NOMO-1 treated with DMSO at 0.1 percent for 48 hours (cell line): ENCODE results near the gene FBXL7.

Experiments used
- DNase-seq: peaks from one replicate; lab custom pipeline; 2025; ENCODE audit not compliant: unreplicated experiment; lab: John Stamatoyannopoulos, UW

FBXL7 gene

DNA sequence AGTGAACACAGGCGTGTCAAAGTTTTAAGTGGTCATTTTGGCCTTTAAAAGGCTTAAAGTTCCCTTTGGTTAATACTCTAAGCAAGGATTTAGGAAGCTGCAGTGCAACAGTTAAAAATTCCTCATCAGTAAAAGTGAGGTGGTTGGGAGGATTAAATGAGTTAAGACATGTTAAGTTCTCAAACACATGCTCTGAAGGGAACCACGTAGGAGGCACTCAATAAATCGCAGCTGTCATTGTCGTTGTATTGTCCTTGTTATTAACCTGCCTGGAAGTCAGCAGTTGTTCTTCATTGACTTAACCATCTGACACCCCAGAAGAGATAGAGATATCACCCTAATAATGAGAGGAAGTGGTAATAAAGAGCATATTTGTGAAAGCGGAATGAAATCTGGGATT is 432.1 kb downstream of the FBXL7 start:
- DNase-seq: no peak

- DNase-seq: no peak
These were observed 433.6 kb downstream of the FBXL7 start for GRCh38 chr5:15933259-15934207.

DNA sequence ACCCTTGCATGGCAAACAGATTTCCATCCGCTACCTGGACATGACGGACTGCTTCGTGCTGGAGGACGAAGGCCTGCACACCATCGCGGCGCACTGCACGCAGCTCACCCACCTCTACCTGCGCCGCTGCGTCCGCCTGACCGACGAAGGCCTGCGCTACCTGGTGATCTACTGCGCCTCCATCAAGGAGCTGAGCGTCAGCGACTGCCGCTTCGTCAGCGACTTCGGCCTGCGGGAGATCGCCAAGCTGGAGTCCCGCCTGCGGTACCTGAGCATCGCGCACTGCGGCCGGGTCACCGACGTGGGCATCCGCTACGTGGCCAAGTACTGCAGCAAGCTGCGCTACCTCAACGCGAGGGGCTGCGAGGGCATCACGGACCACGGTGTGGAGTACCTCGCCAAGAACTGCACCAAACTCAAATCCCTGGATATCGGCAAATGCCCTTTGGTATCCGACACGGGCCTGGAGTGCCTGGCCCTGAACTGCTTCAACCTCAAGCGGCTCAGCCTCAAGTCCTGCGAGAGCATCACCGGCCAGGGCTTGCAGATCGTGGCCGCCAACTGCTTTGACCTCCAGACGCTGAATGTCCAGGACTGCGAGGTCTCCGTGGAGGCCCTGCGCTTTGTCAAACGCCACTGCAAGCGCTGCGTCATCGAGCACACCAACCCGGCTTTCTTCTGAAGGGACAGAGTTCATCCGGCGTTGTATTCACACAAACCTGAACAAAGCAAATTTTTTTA is 436.7 kb downstream of the FBXL7 start:
- DNase-seq: no peak

DNA sequence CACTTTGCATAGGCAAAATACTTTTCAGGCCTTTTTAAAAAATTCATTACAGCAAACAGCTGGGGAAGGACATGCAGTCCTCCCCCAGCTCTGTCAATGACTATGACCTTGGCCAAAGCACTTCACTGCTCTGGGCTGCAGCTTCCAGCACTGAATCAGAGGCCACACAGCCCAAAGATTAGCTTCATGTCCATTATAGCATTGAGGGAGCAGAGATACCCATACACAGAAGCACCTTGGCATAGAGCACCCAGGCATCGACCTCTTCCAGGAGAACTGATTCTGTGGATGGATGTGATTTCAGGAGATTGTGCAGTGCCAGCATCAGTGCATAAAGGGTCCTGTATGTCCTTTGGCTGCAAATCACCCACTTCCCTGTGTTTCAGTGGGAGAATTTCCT is 437.7 kb downstream of the FBXL7 start:
- DNase-seq: no peak

DNA sequence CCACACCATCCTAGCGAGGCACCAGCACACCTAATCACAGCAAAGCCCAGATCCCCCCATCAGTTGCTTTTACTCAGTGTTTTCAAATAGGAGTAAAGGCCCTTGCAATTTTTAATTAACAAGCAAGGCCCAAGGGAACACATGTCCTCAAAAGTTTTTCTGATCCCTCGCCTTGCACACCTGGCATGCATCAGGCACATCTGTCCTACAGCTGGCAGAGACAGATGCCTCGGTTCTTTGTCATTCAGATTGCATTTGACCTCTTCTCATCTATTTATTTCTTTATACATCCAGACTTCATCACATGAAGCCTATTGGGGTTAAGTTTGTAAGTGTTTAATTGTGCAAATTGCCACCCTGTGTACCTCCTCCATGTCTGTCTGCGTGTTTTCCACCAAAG is 438.2 kb downstream of the FBXL7 start:
- no peak for DNase-seq

DNA sequence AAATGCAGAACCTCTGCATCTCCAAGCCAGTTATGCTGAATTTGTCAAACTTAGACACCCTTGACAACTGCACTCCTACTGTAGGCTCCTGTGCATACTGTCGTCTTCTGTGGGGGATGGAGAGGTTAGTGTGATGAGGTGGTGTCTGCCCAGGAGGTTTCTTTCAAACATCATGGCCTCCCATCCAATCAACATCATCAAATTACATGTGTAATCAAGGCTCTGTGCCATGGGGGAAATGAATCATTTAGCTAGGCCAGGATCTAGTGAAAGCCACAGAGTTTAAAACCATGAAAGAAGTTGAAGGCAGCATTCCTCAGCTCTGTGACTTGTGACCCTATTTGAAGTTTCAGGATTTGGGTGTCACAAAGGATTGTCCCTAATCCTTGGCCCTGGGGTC is 439.0 kb downstream of the FBXL7 start:
- no peak for DNase-seq

DNA sequence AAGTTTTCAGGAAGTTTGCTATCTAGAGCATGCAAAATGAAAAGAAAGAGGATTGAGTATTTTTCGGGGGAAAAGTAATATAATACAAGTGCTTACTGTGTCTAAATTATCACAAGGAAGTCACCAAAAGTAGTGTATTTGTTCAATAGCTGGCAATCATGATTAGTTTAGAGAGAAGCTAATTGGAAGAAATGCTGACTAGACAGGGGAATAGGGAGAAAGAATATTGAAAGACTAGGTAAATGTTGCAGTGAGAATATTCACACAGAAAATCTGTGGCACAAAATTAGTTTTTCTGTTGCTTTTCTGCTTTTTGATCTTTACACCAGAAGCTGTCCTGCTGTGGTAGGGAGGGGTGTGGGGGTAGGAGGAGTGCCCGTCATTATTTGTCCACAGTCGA is 440.9 kb downstream of the FBXL7 start:
- no peak for DNase-seq

DNA sequence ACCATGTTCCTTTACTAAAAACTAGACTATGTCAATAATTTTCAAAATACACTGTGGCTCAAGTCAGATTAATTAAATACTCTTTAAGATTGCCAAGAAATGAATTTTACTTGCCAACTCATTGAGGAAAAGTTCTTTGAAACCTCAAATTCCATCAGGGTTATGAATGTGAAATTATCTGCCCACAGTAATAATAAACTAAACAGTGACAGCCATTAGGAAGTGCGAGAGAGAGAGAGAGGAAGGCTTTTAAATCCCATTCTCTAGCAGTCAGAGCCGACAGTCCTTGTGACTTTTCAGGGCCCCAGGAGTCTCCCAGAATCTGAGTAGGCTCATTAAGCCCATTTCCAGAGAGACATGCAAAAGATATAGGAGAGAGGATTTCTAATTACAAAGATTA is 443.5 kb downstream of the FBXL7 start:
- no peak for DNase-seq

- DNase-seq: no peak
These were observed 446.0 kb downstream of the FBXL7 start for GRCh38 chr5:15946026-15946425.

DNA sequence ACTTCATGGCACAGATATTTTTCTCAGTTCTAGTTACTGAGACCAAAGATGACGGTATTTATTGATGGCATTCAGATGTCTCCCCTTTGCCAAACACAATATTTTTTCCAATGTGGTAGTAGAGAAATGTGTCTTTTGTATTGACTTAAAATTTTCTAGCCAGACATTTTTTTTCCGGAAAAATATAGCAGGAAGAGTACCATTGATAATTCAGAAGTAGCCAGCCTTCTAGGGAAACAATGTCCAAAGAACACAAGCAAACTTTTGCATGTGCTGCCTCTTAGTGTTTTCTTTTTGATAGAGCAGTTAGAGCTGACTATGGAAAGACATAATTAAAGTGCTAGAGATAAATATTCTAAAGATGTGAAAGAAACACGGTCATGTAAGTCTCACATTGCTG is 448.2 kb downstream of the FBXL7 start:
- no peak for DNase-seq

- DNase-seq: no peak
These were observed 451.1 kb downstream of the FBXL7 start for GRCh38 chr5:15951126-15951525.

GRCh38 chr5:15951550-15951949 is 451.6 kb downstream of the FBXL7 start:
- DNase-seq: no peak

DNA sequence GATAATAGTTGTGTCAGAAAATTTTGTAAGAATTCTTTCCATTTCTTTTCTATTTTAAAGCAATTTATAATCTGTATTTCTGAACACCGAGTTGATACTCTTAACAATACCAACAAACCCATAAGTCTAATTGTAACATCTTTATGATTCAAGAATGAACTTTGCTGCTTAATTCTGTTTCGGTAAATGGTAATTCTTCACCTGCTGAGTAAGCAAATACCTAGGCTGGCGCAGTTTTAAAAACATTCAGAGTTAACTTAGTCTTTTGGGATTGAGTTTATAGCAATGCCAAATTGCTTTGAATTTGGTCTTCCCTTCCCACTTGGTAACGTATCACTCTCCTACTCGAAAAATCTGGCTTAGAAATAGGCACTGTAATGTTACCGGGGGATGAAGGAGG is 456.6 kb downstream of the FBXL7 start:
- no peak for DNase-seq

- DNase-seq: no peak
These were observed 457.1 kb downstream of the FBXL7 start for GRCh38 chr5:15957124-15957523.

- DNase-seq: no peak
These were observed 459.6 kb downstream of the FBXL7 start for GRCh38 chr5:15959370-15960164.

DNA sequence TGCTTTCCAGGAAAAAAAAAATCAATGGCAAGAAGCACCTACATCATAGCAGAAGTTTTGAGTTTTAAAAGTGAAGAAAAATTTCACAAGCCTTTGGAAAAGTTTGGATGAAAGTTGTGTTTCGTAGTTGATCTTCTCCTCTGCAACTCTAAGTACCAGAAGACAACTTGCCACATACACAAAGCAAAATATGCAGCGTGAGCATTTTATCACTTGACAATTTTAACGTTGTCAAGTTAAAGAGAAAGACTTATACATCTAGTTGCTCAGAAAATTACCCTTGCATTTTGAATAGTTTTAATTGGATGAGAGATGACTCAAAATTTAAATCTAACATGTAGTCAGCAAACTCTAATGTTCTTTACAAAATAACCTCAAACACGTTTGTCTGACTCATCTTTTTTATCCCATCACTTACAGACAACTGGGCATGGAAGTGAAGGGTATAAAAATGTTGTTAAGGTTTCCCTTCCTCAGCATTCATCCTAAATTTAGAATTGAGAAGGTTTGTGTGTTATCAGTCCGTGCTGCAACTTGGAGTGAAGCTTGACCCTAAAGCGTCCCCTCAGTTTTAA is 466.2 kb downstream of the FBXL7 start:
- no peak for DNase-seq

GRCh38 chr5:15966651-15967050 is 466.7 kb downstream of the FBXL7 start:
- no peak for DNase-seq

DNA sequence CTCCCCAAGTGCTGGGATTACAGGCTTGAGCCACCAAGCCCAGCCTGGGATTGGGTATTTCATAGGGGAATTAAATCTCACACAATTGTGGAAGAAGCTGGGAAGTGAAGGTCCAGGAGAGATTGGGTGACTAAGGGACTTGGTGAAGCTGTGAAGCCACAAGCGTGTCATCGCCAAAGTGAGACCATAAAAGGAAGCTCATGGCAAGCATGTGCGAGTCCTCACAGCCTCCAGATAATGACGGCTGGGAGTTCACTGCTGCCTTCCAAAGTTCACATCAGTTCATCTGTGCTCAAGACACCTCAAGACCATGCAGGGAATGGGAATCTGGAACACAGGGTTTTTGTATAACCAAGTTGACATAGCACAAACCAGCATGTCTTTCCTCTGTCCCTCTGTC is 469.0 kb downstream of the FBXL7 start:
- DNase-seq: no peak

DNA sequence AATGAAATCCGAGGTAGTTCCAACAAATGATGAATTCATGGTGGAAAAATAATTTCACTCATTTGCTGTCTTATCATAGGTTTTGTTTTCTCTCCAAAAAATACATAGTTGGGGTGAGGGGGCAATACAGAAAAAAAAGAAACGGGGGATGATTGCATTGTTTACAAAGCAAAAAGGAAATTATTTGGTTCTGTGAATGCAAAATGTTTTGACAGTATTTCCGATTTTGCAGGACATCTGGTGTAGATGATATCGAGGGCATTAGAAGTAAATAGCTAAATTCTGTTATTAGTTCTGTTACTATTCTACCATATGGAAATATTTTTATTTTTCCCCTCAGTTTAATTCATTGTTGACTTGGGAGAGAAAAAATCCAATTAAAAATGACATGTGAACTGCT is 477.9 kb downstream of the FBXL7 start:
- DNase-seq: no peak

- no peak for DNase-seq
These were observed 480.9 kb downstream of the FBXL7 start for GRCh38 chr5:15980835-15981234.

DNA sequence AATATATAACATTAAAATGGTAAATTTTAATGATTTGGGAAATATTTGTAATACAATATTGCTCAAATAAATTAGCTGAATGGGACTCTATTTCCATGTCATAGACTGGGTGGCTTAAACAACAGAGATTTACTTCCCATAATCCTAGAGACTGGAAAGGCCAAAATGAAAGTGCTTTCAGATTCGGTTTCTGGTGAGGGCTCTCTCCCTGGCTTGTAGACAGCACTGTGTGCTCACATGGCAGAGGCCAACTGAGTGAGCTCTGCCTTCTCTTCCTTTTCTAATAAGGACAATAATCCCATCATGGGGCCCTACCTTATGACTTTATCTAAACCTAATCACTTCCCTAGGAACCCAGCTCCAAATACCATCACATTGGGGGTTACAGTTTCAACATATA is 483.4 kb downstream of the FBXL7 start:
- no peak for DNase-seq
